Measurements from ENCODE around the gene LORICRIN.
A peak's percentile ranks its signal among the peaks of the same experiment; 100 is the strongest.

LORICRIN gene

DNA sequence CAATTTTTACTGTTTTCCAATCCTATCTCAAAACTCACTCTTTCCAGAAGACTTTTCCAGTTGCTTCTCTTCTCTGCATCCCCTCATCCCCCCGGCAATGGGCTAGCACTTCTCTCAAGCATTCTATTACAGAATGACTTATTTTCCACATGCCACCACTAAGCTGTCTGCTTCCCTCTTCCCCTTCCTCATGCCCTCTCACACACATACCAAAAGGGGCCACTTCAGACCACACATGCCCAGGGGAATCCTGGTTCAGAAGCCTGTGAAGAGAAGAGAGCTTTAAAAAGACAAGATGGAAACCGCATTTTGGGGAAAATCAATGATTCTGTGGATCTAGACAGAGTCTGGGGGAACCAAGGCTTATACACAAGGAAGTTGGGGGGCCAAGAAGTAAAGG is 8.4 kb upstream of the LORICRIN start:
- no peak for DNase-seq

DNA sequence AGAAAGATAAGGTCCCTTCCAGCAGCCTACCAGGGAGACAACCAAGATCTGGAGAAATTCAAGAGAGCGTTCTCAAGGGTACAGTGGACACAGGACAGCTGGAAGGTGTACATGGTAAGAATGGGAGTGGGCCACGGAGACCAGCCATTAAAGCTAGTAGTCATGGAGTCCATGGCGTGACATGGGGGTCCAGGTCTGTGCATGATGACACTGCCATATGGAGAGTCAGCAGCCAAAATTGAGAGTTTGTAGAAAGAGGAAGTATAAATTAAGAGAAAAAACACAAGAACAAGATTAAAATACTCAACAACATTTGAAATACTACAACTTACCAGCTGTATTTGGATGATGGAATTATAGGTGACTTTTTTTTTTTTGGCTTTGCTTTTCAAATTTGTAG is 7.9 kb upstream of the LORICRIN start:
- DNase-seq: no peak

- no peak for DNase-seq
These were observed 7.5 kb upstream of the LORICRIN start for GRCh38 chr1:153251988-153252387.

DNA sequence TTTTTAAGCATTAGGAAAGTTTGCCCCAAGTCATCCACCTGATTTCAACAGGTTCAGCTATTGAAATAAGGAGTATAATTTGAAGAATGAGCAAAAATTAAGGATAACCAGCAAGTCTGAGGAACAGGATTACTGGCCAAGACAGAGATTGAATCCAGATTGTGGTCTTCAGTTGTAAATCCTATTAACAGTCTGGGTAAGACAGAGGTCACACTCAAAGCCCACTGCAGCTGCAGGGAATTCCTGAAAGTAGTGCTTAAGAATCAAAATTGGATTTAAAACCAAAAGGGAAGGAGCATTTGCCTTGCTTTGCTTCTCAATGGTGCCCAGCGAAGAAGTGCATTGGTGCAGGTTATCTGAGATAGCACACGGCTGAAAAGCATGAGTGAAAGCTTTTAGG is 6.4 kb upstream of the LORICRIN start:
- no peak for DNase-seq

- DNase-seq: no peak
These were observed 5.8 kb upstream of the LORICRIN start for GRCh38 chr1:153253693-153254092.

DNA sequence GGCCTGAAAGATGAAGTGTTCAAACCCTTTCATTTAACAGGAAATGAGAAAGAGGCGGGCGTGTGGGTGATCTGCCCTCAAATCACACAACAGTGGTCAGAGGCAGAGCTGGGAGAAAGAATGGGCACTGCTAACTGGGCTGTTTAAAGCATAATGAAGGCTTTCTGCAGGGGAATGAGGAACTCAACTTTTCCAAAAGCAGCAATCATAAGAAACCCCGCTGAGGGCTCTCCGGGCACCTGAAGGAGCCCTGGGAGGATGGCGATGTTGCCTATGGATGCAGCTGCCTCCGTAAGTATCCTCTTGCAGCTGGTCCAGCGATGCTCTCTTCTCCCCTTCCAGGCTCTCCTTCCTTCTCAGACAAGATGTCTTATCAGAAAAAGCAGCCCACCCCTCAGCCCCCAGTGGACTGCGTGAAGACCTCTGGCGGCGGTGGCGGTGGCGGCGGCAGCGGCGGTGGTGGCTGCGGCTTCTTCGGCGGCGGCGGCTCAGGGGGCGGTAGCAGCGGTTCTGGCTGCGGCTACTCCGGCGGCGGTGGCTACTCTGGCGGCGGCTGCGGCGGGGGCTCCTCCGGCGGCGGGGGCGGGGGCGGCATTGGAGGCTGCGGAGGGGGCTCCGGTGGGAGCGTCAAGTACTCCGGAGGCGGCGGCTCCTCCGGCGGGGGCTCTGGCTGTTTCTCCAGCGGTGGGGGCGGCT is 1.2 kb downstream of the LORICRIN start:
- DNase-seq: peak in 1 of 2 experiments; percentile 32

DNA sequence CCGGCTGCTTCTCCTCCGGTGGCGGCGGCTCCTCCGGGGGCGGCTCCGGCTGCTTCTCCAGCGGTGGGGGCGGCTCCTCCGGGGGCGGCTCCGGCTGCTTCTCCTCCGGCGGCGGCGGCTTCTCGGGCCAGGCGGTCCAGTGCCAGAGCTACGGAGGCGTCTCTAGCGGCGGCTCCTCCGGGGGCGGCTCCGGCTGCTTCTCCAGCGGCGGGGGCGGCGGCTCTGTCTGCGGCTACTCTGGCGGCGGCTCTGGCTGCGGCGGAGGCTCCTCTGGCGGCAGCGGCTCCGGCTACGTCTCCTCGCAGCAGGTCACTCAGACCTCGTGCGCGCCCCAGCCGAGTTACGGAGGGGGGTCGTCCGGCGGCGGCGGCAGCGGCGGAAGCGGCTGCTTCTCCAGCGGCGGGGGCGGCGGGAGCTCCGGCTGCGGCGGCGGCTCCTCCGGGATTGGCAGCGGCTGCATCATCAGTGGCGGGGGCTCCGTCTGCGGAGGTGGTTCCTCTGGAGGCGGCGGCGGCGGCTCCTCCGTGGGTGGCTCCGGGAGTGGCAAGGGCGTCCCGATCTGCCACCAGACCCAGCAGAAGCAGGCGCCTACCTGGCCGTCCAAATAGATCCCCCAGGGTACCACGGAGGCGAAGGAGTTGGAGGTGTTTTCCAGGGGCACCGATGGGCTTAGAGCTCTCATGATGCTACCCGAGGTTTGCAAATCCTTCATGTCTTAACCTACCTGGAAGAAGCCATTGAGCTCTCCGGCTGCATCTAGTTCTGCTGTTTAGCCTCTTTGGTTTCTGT is 2.0 kb downstream of the LORICRIN start:
- peak in 1 of 2 experiments; percentile 64 for DNase-seq

DNA sequence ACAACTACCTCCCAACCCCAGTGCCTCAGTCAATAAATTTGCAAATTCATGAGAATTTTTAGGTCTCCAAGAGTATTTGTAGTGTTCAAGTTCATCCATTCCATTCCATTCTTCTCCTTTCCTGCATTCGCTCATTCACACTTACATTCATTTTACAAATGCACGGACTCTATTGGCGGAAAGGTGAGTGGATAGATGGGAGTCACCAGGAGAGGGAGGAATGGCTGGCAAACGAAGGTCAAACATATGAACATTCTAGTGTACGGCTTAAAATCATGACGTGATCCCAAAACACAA is 2.5 kb downstream of the LORICRIN start:
- no peak for DNase-seq

DNA sequence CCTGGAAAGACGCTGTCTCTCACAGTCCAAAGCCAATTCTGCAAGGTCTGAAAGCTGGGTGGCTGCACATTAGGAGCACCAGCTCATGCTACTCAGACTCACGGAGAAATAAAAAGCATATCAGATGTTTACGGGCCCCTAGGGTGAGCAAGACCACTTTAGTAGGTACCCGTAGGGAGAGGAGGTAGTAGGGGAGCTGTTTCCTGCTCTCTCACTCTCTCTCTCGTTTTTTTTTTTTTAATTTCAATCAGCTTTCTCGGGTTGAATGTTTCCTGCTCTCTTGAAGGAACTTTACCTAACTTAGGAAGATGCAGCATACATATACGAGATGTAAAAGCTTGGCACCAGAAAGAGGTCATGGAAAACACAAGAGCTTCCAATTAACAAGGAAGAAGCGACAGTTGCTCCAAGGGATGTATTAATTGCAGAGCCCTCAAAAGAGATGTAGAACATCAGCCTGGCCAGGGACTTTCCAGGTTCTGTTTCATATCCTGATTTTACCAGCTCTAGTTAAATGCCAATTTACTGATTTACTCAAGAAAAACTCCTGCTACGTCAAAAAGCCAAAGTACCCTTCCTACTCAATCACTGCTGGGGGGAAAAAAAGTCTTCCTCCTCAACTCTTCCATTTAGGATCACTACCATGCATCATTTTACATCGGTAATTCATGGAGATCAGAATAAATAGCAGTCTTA is 3.1 kb downstream of the LORICRIN start:
- DNase-seq: no peak

DNA sequence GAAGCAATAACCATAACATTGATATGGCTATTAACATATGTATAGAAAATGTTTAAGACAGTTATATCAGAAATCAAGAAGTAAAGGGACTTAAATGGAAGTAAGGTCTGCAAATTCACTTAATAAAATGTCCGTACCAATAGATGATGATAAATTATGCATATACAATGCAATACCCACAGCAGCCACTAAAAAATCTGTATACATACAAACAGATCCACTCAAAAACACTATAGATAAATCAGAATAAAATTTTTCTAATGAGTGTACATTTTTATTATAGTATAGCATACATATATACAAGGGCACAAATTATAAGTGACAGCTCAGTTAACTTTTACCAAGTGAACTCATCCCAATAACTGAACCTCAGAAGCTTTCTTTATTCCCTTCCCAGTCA is 6.0 kb downstream of the LORICRIN start:
- DNase-seq: no peak

GRCh38 chr1:153271711-153272110 is 12.2 kb downstream of the LORICRIN start:
- no peak for DNase-seq

DNA sequence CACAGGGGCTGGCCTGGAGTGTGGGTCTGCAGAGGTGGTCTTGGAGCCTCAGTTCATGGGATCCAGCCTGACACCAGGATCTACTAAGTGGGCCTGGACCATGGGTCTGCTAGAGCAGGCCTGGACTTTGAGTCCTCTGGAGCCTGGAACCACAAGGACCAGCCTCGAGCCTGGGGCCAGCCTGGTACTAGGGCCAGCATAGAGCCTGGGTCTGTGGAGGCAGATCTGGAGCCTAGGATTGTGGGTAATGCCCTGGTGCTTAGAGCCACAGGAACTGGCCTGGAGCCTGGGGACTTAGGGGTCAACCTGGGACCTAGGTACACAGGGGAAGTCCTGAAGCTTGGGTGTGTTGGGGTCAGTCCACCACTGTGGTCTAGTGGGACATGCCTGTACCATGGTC is 12.7 kb downstream of the LORICRIN start:
- no peak for DNase-seq

- peak; percentile 51 to 78 for DNase-seq
These were observed 18.4 kb downstream of the LORICRIN start for GRCh38 chr1:153277852-153278251.

GRCh38 chr1:153288634-153289275 is 29.3 kb downstream of the LORICRIN start:
- peak in 1 of 2 experiments; percentile 42 for DNase-seq

DNA sequence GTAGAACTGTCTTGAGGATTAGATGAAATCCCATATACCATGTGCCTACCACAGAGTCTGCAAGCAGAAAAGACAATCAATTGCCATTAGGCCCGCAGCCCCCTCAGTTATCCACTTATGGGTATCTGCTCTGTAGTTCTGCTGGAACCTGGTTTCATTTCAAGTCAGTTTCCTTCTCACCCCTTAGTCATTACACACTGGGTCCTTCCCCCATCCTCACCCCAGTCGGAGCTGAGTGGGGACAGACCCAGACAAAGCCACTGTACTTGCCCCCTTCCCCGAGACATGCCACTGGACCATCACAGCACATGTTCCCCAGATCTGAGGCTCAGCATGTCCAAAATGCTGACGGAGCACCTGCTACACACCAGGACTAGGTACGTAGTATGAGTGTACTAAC is 32.0 kb downstream of the LORICRIN start:
- DNase-seq: no peak

GRCh38 chr1:153292185-153292584 is 32.7 kb downstream of the LORICRIN start:
- no peak for DNase-seq

GRCh38 chr1:153292740-153293479 is 33.4 kb downstream of the LORICRIN start:
- no peak for DNase-seq

- no peak for DNase-seq
These were observed 33.9 kb downstream of the LORICRIN start for GRCh38 chr1:153293480-153293775.

DNA sequence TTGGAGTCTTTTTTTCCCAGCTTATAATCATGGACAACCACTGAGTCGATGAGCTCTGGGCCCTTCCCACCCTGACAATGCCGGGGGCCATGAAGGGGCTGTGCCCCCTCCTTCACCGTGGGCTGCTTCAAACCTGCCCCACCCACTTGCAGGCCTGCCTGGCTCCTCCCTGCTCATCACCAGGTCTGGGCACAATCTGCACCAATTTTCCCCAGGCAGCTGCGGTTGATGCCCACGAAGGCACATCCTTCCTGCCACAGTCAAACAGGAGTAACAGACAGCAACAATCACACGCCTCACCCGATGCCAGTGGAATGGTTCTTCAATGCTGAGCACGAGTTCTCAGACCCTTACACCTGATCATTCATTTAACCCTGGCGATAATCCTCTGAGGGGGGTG is 34.4 kb downstream of the LORICRIN start:
- DNase-seq: no peak

GRCh38 chr1:153302308-153302707 is 42.8 kb downstream of the LORICRIN start:
- no peak for DNase-seq

- no peak for DNase-seq
These were observed 46.2 kb downstream of the LORICRIN start for GRCh38 chr1:153305682-153306081.

DNA sequence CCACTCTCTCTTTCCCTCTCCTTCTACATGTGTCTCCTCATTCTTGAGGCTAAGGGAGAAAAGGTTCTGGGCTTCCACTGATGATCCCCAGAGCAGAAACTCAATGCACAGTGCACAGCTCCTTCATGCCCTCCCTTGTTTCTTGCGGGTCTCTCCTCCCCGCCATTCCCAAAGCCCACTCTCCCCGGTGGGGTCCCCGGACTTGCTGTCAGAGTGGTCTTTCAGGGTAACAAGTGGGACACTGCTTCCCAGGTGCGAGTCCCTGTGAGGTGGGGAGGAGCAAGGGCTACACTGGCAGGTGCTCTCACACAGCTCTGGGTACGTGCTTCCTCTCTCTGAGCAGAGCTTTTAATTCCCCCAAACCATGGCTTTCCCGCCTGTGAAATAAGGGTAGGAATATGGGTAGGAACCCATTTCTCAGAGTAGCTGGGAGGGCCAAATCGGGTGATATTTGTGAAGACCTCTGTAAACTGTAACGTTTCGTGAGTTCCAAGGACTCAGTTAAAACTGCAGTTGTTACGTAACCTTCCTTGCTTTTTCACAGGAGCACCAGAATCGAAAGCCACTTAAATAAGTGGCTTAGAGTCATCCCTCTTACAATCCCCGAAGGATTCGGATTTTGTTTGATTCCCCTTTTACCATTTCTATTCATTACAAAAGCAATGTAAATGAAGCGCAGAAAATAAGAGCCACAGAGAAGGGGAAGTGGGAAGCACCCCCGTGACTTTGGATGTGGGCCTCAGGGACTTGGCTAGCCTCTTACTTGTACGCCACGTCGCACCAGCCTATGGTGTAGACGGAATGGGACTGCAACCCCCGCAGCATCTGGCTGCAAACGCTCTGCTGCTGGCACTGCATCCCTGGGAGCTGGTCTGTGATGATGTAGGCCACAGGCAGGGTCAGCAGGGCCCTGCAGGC is 47.1 kb downstream of the LORICRIN start:
- DNase-seq: no peak

Data from NCI-H526 (cell line).